OCI-LY1 (cell line): Measurements from ENCODE around the gene IRF5.

ENCODE experiments used
- H2AFZ ChIP-seq: fragments of 200-600 bp; sonication (generic), shearing (Covaris generic); 2 replicates; pipeline ENCODE4 v1.6.0; 2014; ENCODE audit warnings: antibody characterized with exemption, mild to moderate bottlenecking, low read length
- H3F3A ChIP-seq: fragments of 200-600 bp; sonication (generic), shearing (Covaris generic); 2 replicates; pipeline ENCODE4 v1.6.0; 2014; ENCODE audit warnings: mild to moderate bottlenecking, antibody characterized with exemption, low read length, moderate library complexity; ENCODE audit not compliant: insufficient read depth
- H3K27ac ChIP-seq: fragments of 200-600 bp; sonication (generic); 2 replicates; pipeline ENCODE4 v1.5.1; 2014; ENCODE audit warnings: low read length, mixed run types, mild to moderate bottlenecking, low read depth; ENCODE audit not compliant: poor library complexity, severe bottlenecking
- H3K27me3 ChIP-seq: fragments of 200-600 bp; sonication (generic); 2 replicates; pipeline ENCODE4 v1.6.0; 2014; ENCODE audit warnings: antibody characterized with exemption, mild to moderate bottlenecking, low read length, moderate library complexity; ENCODE audit not compliant: insufficient read depth
- H3K36me3 ChIP-seq: fragments of 200-600 bp; sonication (generic); 2 replicates; pipeline ENCODE4 v1.6.1; 2014; ENCODE audit warnings: mild to moderate bottlenecking, antibody characterized with exemption, low read length, moderate library complexity, mixed read lengths; ENCODE audit not compliant: insufficient read depth
- H3K4me1 ChIP-seq: fragments of 200-600 bp; sonication (generic); 2 replicates; pipeline ENCODE4 v1.5.1; 2014; ENCODE audit warnings: mild to moderate bottlenecking, low read length, moderate library complexity; ENCODE audit not compliant: insufficient read depth, severe bottlenecking
- H3K4me2 ChIP-seq: fragments of 200-600 bp; sonication (generic), shearing (Covaris generic); 2 replicates; pipeline ENCODE4 v1.6.1; 2014; ENCODE audit warnings: low read length
- H3K4me3 ChIP-seq: fragments of 200-600 bp; sonication (generic); 2 replicates; pipeline ENCODE4 v1.5.1; 2014; ENCODE audit warnings: low read length, low read depth, mild to moderate bottlenecking, mixed read lengths; ENCODE audit not compliant: poor library complexity, severe bottlenecking
- H3K79me2 ChIP-seq: fragments of 200-600 bp; shearing (Covaris generic); 2 replicates; pipeline ENCODE4 v1.6.1; 2016; ENCODE audit warnings: mixed run types, low read length, mixed read lengths; ENCODE audit not compliant: insufficient read depth
- H3K9ac ChIP-seq: fragments of 200-600 bp; sonication (generic), shearing (Covaris generic); 2 replicates; pipeline ENCODE4 v1.6.1; 2014; ENCODE audit warnings: mild to moderate bottlenecking, low read length, mixed read lengths
- H3K9me2 ChIP-seq: fragments of 200-600 bp; sonication (generic), shearing (Covaris generic); 2 replicates; pipeline ENCODE4 v1.6.1; 2014; ENCODE audit warnings: low read depth, mild to moderate bottlenecking, low read length, mixed read lengths
- H3K9me3 ChIP-seq: fragments of 200-600 bp; shearing (Covaris generic); 2 replicates; pipeline ENCODE4 v1.6.1; 2014; ENCODE audit warnings: low read length, mixed read lengths
- H4K20me1 ChIP-seq: fragments of 200-600 bp; sonication (generic), shearing (Covaris generic); 2 replicates; pipeline ENCODE4 v1.6.0; 2016; ENCODE audit warnings: mild to moderate bottlenecking, low read length; ENCODE audit not compliant: insufficient read depth
- CTCF ChIP-seq: fragments of 200-600 bp; sonication (generic), shearing (Covaris generic); IDR thresholded peaks from 2 replicates; pipeline ENCODE4 v1.5.1; 2017; ENCODE audit warnings: mild to moderate bottlenecking, antibody characterized with exemption, low read length, moderate library complexity, mixed read lengths
- EZH2 ChIP-seq: fragments of 200-600 bp; sonication (generic), shearing (Covaris generic); IDR thresholded peaks from 2 replicates; pipeline ENCODE4 v1.8.0; 2017; ENCODE audit warnings: borderline replicate concordance, mixed run types, mild to moderate bottlenecking, antibody characterized with exemption, low read length, moderate library complexity, mixed read lengths

IRF5 gene

GRCh38 chr7:128918016-128918665 lies 19.6 kb upstream of the IRF5 start:
- Histone ChIP-seq H3K4me1 (peaks cover 6% of the 10 kb centered on the region), H3K9me2 (no peaks in the 10 kb centered on the region), H3K36me3 (no peaks in the 10 kb centered on the region), H3K27me3 (peaks cover 26% of the 10 kb centered on the region), H3K9me3 (no peaks in the 10 kb centered on the region), H3F3A (no peaks in the 10 kb centered on the region), H3K9ac (no peak overlapping the region), H3K79me2 (no peaks in the 10 kb centered on the region), H2AFZ (no peak overlapping the region), H3K27ac (no peak overlapping the region), H3K4me2 (no peak overlapping the region), H3K4me3 (no peak overlapping the region), H4K20me1 (no peaks in the 10 kb centered on the region)
- no peak for TF ChIP-seq EZH2
- TF ChIP-seq CTCF: no peak

- no peak overlapping the region for H3K4me2 ChIP-seq
- H2AFZ ChIP-seq: no peak overlapping the region
- H4K20me1 ChIP-seq: no peaks in the 10 kb centered on the region
- H3K9me3 ChIP-seq: no peaks in the 10 kb centered on the region
- no peaks in the 10 kb centered on the region for H3F3A ChIP-seq
- H3K27ac ChIP-seq: no peak overlapping the region
- no peak overlapping the region for H3K9ac ChIP-seq
- TF ChIP-seq CTCF: no peak
- TF ChIP-seq EZH2: no peak
- H3K9me2 ChIP-seq: no peaks in the 10 kb centered on the region
- H3K36me3 ChIP-seq: no peaks in the 10 kb centered on the region
- no peaks in the 10 kb centered on the region for H3K79me2 ChIP-seq
- no peak overlapping the region for H3K4me3 ChIP-seq
- H3K4me1 ChIP-seq: peaks cover 6% of the 10 kb centered on the region
- peaks cover 30% of the 10 kb centered on the region for H3K27me3 ChIP-seq
These were observed 18.5 kb upstream of the IRF5 start for GRCh38 chr7:128919241-128919640.

- TF ChIP-seq CTCF (no peak), EZH2 (no peak)
- peaks cover 26% of the 10 kb centered on the region for H3K27me3 ChIP-seq
These were observed 17.6 kb upstream of the IRF5 start for GRCh38 chr7:128919881-128920799.

More at GRCh38 chr7:128919881-128920799, 17.6 kb upstream of the IRF5 start:
- Histone ChIP-seq H3F3A (no peaks in the 10 kb centered on the region), H3K4me1 (peaks cover 6% of the 10 kb centered on the region), H3K9ac (no peak overlapping the region), H3K4me2 (no peak overlapping the region), H3K27ac (no peak overlapping the region), H4K20me1 (no peaks in the 10 kb centered on the region), H3K4me3 (no peak overlapping the region), H3K79me2 (no peaks in the 10 kb centered on the region), H3K9me2 (no peaks in the 10 kb centered on the region), H3K9me3 (no peaks in the 10 kb centered on the region), H3K36me3 (no peaks in the 10 kb centered on the region), H2AFZ (no peak overlapping the region)
